K562 (cell line): Measurements from ENCODE around the gene CSRNP3. TPM values are rescaled to one million over a fixed set of nuclear protein-coding genes. Genes with fewer than 3 reads are reported as not detected.

Experiments used
- ATAC-seq: fragments of 200-7000 bp; cut with Tn5 transposase; 3 replicates; pipeline ENCODE4 v1.9.1; 2020; ENCODE audit warnings: moderate library complexity
- BruUV-seq: library from RNA; stranded (reverse); fragments of 400-500 nt; replicated peaks from 2 replicates; lab custom pipeline; 2021; lab: Mats Ljungman, UMichigan
- CTCF ChIA-PET: fragments of 300-600 bp; formaldehyde crosslinking; extraction: SDS; loops from one replicate; lab custom pipeline; 2021; ENCODE audit warnings: low intra/inter-chr PET ratio; lab: Yijun Ruan, JAX
- POLR2A ChIA-PET: fragments of 300-600, 350-650 bp; sonication (Branson Sonifier 250); formaldehyde crosslinking; extraction: SDS; loops from one replicate; lab custom pipeline; 2021; ENCODE audit warnings: antibody characterized with exemption, inconsistent platforms; lab: Yijun Ruan, JAX
- DNase-seq, 4 experiments: peaks; one replicate each; pipeline versions ENCODE4 v3.0.0 to v3.0.0-alpha.2; 2011 to 2018; ENCODE audit warnings: low spot score in 3 of 4, mixed read lengths in 3 of 4; ENCODE audit errors: extremely low read depth in 1 of 4
- FAIRE-seq: peaks from 2 replicates; lab custom pipeline; 2011; peaks lifted over from hg19 to GRCh38; lab: Jason Lieb, UNC
- H2AFZ ChIP-seq: 2 replicates; pipeline ENCODE4 v1.6.0; 2011; ENCODE audit warnings: low read depth, low read length, control low read depth, inconsistent platforms
- H3K27ac ChIP-seq: fragments of 200-600 bp; 3 replicates; pipeline ENCODE4 v1.8.0; 2011; ENCODE audit warnings: low read depth, mild to moderate bottlenecking, control low read depth, inconsistent platforms, low read length, moderate library complexity, mixed read lengths; ENCODE audit errors: extremely low read depth
- H3K27me3 ChIP-seq, 2 experiments: fragments of 300-600 bp in 1 of 2; 2 replicates in 1 of 2; 3 replicates in 1 of 2; pipeline versions ENCODE4 v1.6.0 to v1.8.0; 2011; ENCODE audit warnings: inconsistent platforms in 2 of 2, low read length in 2 of 2, mild to moderate bottlenecking in 1 of 2, mixed read lengths in 1 of 2, moderate library complexity in 1 of 2; ENCODE audit not compliant: control insufficient read depth in 2 of 2, insufficient read depth in 2 of 2
- H3K36me3 ChIP-seq: fragments of 300-600 bp; 3 replicates; pipeline ENCODE4 v1.8.0; 2011; ENCODE audit warnings: mild to moderate bottlenecking, low read length, inconsistent platforms; ENCODE audit not compliant: control insufficient read depth, insufficient read depth
- H3K4me1 ChIP-seq, 2 experiments: fragments of 200-600 bp in 1 of 2; replicated peaks in 1 of 2; 2 replicates in 1 of 2; 3 replicates in 1 of 2; pipeline versions ENCODE4 v1.5.1 to v1.8.0; 2011; ENCODE audit warnings: inconsistent platforms in 2 of 2, low read length in 2 of 2, mild to moderate bottlenecking in 1 of 2, mixed read lengths in 1 of 2, moderate library complexity in 1 of 2; ENCODE audit not compliant: control insufficient read depth in 2 of 2, insufficient read depth in 2 of 2
- H3K4me2 ChIP-seq: 2 replicates; pipeline ENCODE4 v1.6.1; 2011; ENCODE audit warnings: low read length, control low read depth, inconsistent platforms, mixed read lengths; ENCODE audit not compliant: insufficient read depth
- H3K4me3 ChIP-seq: fragments of 200-600 bp; sonication (generic), shearing (Covaris generic); 2 replicates; pipeline ENCODE4 v1.5.1; 2016; ENCODE audit warnings: control low read depth, inconsistent platforms
- H3K79me2 ChIP-seq: fragments of 200-600 bp; 3 replicates; pipeline ENCODE4 v1.8.0; 2011; ENCODE audit warnings: low read length, inconsistent platforms; ENCODE audit not compliant: control insufficient read depth, insufficient read depth
- H3K9ac ChIP-seq, 2 experiments: 2 replicates each; pipeline versions ENCODE4 v1.6.0 to v1.6.1; 2011; ENCODE audit warnings: low read depth in 2 of 2, low read length in 2 of 2, control low read depth in 1 of 2, inconsistent platforms in 1 of 2, mild to moderate bottlenecking in 1 of 2, mixed read lengths in 1 of 2; ENCODE audit not compliant: insufficient read depth in 1 of 2
- H3K9me1 ChIP-seq: one replicate; pipeline ENCODE4 v1.6.0; 2011; ENCODE audit warnings: inconsistent platforms, mild to moderate bottlenecking, low read length, moderate library complexity; ENCODE audit not compliant: control insufficient read depth, insufficient read depth
- H3K9me3 ChIP-seq: replicated peaks from 2 replicates; pipeline ENCODE4 v1.5.1; 2011; ENCODE audit warnings: low read depth, low read length, inconsistent platforms; ENCODE audit not compliant: control insufficient read depth, insufficient read depth
- H4K20me1 ChIP-seq: replicated peaks from 2 replicates; pipeline ENCODE4 v1.6.1; 2011; ENCODE audit warnings: low read length, inconsistent platforms, mixed read lengths; ENCODE audit not compliant: control insufficient read depth, insufficient read depth
- AFF4 ChIP-seq: sonication (generic); formaldehyde crosslinking; IDR thresholded peaks from 2 replicates; pipeline ENCODE4 v1.8.0; 2023; ENCODE audit warnings: mild to moderate bottlenecking, missing genetic modification reagents
- PRMT5 ChIP-seq: sonication (generic); formaldehyde crosslinking; IDR thresholded peaks from 2 replicates; pipeline ENCODE4 v1.5.0; 2020; ENCODE audit warnings: missing genetic modification reagents
- RBM17 ChIP-seq: fragments of 200-400 bp; formaldehyde crosslinking; IDR thresholded peaks from 2 replicates; pipeline ENCODE4 v1.6.1; 2017; ENCODE audit warnings: low read depth, mild to moderate bottlenecking, low read length, borderline replicate concordance
- ZNF408 ChIP-seq: fragments of 250-450 bp; sonication (Bioruptor Pico); IDR thresholded peaks from 2 replicates; pipeline ENCODE4 v1.4.0; 2020; ENCODE audit warnings: low read depth, mild to moderate bottlenecking, moderate library complexity
- WGBS: fragments of 100-300 bp; shearing (Covaris generic); methylation state at CpG from one replicate; pipeline ENCODE4 v1.1.6; 2016; ENCODE audit warnings: low coverage, mixed read lengths; ENCODE audit not compliant: insufficient coverage; ENCODE audit errors: missing lambda C conversion rate; 5-methylcytosine and 5-hydroxymethylcytosine counted together
- in situ Hi-C: fragments of 300-500 bp; cut with MboI; formaldehyde crosslinking; loops from 4 replicates; pipeline ENCODE4 v1.15.0; 2018; ENCODE audit warnings: inconsistent platforms, mixed read lengths
- intact Hi-C: fragments of 100-400 bp; cut with micrococcal nuclease; formaldehyde crosslinking; loops from 2 replicates; pipeline ENCODE4 v1.14.2; 2022
- polyA plus RNA-seq, 8 experiments: library from polyadenylated mRNA; depleted of rRNA in 4 of 8; stranded (reverse) in 5 of 8; unstranded in 3 of 8; fragments of >200 nt; fragmentation: Nextera tagmentation in 2 of 8; fragmentation: Illumina TruSeq in 1 of 8; extraction: Ambion mirVana in 2 of 8; extraction: Trizol in 1 of 8; gene quantifications; 2 replicates each; pipeline versions ENCODE4 v1.2.1 to v1.2.3, GENCODE V29; 2011 to 2014; ENCODE audit warnings: inconsistent platforms in 1 of 8, missing spikeins in 1 of 8
- total RNA-seq, 7 experiments: library from RNA; depleted of rRNA in 6 of 7; stranded (reverse); fragments of >200 nt in 6 of 7; fragmentation: Illumina TruSeq in 2 of 7; extraction: Trizol in 2 of 7; gene quantifications; 2 replicates each; pipeline versions ENCODE4 v1.2.1 to v1.2.3, GENCODE V29; 2011 to 2021; ENCODE audit warnings: low replicate concordance in 1 of 7

The CSRNP3 gene
- total and polyA plus RNA-seq, 9 of the 15 experiments (the other 6 are each of a cell fraction or from before 2014, with no cell fraction given) = not detected

GRCh38 chr2:165651233-165651632 is 181.7 kb downstream of the CSRNP3 start (continued):
- TF ChIP-seq ZNF408 (CRISPR knock-in tag) = no peak
- no peak for TF ChIP-seq PRMT5 (CRISPR knock-in tag)

- no TSS peak for BruUV-seq
- FAIRE-seq = no peak
- no peaks in the 10 kb centered on the region for H3K9me1 ChIP-seq
- CTCF ChIA-PET = no interaction called here
- 0% methylated on average over 6 of the region's 6 CpGs for WGBS
- no peak for ATAC-seq
- no peak overlapping the region for H3K4me3 ChIP-seq
- TF ChIP-seq AFF4 (CRISPR knock-in tag) (no peak), RBM17 (no peak)
- TF ChIP-seq, all 486 proteins: peak for 0
- POLR2A ChIA-PET = no interaction called here
- Histone ChIP-seq H2AFZ (no peak overlapping the region), H3K27ac (no peak overlapping the region), H3K79me2 (no peaks in the 10 kb centered on the region), H3K9me3 (no peaks in the 10 kb centered on the region), H3K36me3 (no peaks in the 10 kb centered on the region), H3K9ac (no peak overlapping the region), H4K20me1 (no peaks in the 10 kb centered on the region), H3K27me3 (no peaks in the 10 kb centered on the region), H3K4me1 (no peaks in the 10 kb centered on the region), H3K4me2 (no peak overlapping the region)
- in situ Hi-C loops (no loop called here), intact Hi-C loops (no loop called here)
- no peak for DNase-seq
Observed at GRCh38 chr2:165655661-165656060, 186.2 kb downstream of the CSRNP3 start.
